ENCODE measurements around the gene GRPEL1.

GRPEL1 gene

GRCh38 chr4:7040765-7041164 is 27.1 kb downstream of the GRPEL1 start:
- TF ChIP-seq ZC3H10 (CRISPR knock-in tag; IDR thresholded peaks at IDR 0.05) (no peak), TOX (CRISPR knock-in tag; IDR thresholded peaks at IDR 0.05; ENCODE audit: borderline replicate concordance) (no peak), RARB (CRISPR knock-in tag; IDR thresholded peaks at IDR 0.05) (no peak), ARNTL (CRISPR knock-in tag; IDR thresholded peaks at IDR 0.05; ENCODE audit: borderline replicate concordance, low read depth) (no peak), ZNF565 (CRISPR knock-in tag; conservative IDR thresholded peaks at IDR 0.05; ENCODE audit: low read depth) (no peak), ISL1 (CRISPR knock-in tag; IDR thresholded peaks at IDR 0.05) (no peak), CSDC2 (CRISPR knock-in tag; IDR thresholded peaks at IDR 0.05) (no peak), BACH2 (CRISPR knock-in tag; IDR thresholded peaks at IDR 0.05; ENCODE audit: borderline replicate concordance) (no peak), PPARA (CRISPR knock-in tag; IDR thresholded peaks at IDR 0.05; ENCODE audit: borderline replicate concordance) (no peak), SNAI2 (CRISPR knock-in tag; IDR thresholded peaks at IDR 0.05) (no peak), TCF4 (CRISPR knock-in tag; IDR thresholded peaks at IDR 0.05; ENCODE audit: borderline replicate concordance) (no peak)
- TF ChIP-seq, protein P1, sequence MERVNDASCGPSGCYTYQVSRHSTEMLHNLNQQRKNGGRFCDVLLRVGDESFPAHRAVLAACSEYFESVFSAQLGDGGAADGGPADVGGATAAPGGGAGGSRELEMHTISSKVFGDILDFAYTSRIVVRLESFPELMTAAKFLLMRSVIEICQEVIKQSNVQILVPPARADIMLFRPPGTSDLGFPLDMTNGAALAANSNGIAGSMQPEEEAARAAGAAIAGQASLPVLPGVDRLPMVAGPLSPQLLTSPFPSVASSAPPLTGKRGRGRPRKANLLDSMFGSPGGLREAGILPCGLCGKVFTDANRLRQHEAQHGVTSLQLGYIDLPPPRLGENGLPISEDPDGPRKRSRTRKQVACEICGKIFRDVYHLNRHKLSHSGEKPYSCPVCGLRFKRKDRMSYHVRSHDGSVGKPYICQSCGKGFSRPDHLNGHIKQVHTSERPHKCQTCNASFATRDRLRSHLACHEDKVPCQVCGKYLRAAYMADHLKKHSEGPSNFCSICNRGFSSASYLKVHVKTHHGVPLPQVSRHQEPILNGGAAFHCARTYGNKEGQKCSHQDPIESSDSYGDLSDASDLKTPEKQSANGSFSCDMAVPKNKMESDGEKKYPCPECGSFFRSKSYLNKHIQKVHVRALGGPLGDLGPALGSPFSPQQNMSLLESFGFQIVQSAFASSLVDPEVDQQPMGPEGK (CRISPR knock-in tag; IDR thresholded peaks at IDR 0.05; ENCODE audit: borderline replicate concordance): no peak
- TF ChIP-seq, protein P2, sequence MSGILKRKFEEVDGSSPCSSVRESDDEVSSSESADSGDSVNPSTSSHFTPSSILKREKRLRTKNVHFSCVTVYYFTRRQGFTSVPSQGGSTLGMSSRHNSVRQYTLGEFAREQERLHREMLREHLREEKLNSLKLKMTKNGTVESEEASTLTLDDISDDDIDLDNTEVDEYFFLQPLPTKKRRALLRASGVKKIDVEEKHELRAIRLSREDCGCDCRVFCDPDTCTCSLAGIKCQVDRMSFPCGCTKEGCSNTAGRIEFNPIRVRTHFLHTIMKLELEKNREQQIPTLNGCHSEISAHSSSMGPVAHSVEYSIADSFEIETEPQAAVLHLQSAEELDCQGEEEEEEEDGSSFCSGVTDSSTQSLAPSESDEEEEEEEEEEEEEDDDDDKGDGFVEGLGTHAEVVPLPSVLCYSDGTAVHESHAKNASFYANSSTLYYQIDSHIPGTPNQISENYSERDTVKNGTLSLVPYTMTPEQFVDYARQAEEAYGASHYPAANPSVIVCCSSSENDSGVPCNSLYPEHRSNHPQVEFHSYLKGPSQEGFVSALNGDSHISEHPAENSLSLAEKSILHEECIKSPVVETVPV (CRISPR knock-in tag; IDR thresholded peaks at IDR 0.05): no peak
- no peak for ATAC-seq

GRCh38 chr4:7037425-7037824 is 30.4 kb downstream of the GRPEL1 start:
- no peak for ATAC-seq
- TF ChIP-seq, protein P2 (CRISPR knock-in tag; IDR thresholded peaks at IDR 0.05): no peak
- TF ChIP-seq PPARA (CRISPR knock-in tag; IDR thresholded peaks at IDR 0.05; ENCODE audit: borderline replicate concordance): no peak
- TF ChIP-seq ZNF565 (CRISPR knock-in tag; conservative IDR thresholded peaks at IDR 0.05; ENCODE audit: low read depth): no peak

- ATAC-seq: peak; percentile 74
- TF ChIP-seq ISL1 (CRISPR knock-in tag; IDR thresholded peaks at IDR 0.05): no peak
- no peak for TF ChIP-seq TOX (CRISPR knock-in tag; IDR thresholded peaks at IDR 0.05; ENCODE audit: borderline replicate concordance)
- no peak for TF ChIP-seq ARNTL (CRISPR knock-in tag; IDR thresholded peaks at IDR 0.05; ENCODE audit: borderline replicate concordance, low read depth)
- TF ChIP-seq SNAI2 (CRISPR knock-in tag; IDR thresholded peaks at IDR 0.05): no peak
- no peak for TF ChIP-seq CREB5 (CRISPR knock-in tag; IDR thresholded peaks at IDR 0.05; ENCODE audit: low read depth)
- TF ChIP-seq, protein P2 (CRISPR knock-in tag; IDR thresholded peaks at IDR 0.05): no peak
- TF ChIP-seq ZNF8 (CRISPR knock-in tag; IDR thresholded peaks at IDR 0.05): no peak
- no peak for TF ChIP-seq ZFP3 (CRISPR knock-in tag; IDR thresholded peaks at IDR 0.05)
- TF ChIP-seq GLIS3 (CRISPR knock-in tag; IDR thresholded peaks at IDR 0.05): no peak
- TF ChIP-seq ZC3H10 (CRISPR knock-in tag; IDR thresholded peaks at IDR 0.05): no peak
- no peak for TF ChIP-seq TCF4 (CRISPR knock-in tag; IDR thresholded peaks at IDR 0.05; ENCODE audit: borderline replicate concordance)
- TF ChIP-seq, protein P3, sequence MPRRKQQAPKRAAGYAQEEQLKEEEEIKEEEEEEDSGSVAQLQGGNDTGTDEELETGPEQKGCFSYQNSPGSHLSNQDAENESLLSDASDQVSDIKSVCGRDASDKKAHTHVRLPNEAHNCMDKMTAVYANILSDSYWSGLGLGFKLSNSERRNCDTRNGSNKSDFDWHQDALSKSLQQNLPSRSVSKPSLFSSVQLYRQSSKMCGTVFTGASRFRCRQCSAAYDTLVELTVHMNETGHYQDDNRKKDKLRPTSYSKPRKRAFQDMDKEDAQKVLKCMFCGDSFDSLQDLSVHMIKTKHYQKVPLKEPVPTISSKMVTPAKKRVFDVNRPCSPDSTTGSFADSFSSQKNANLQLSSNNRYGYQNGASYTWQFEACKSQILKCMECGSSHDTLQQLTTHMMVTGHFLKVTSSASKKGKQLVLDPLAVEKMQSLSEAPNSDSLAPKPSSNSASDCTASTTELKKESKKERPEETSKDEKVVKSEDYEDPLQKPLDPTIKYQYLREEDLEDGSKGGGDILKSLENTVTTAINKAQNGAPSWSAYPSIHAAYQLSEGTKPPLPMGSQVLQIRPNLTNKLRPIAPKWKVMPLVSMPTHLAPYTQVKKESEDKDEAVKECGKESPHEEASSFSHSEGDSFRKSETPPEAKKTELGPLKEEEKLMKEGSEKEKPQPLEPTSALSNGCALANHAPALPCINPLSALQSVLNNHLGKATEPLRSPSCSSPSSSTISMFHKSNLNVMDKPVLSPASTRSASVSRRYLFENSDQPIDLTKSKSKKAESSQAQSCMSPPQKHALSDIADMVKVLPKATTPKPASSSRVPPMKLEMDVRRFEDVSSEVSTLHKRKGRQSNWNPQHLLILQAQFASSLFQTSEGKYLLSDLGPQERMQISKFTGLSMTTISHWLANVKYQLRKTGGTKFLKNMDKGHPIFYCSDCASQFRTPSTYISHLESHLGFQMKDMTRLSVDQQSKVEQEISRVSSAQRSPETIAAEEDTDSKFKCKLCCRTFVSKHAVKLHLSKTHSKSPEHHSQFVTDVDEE (CRISPR knock-in tag; IDR thresholded peaks at IDR 0.05): no peak
Observed at GRCh38 chr4:7034262-7035081, 33.4 kb downstream of the GRPEL1 start.

Data from SK-N-SH treated with all-trans-retinoic acid at 6 μM for 48 hours (cell line).